HG03039 (cell line): Measurements from ENCODE around the gene DCUN1D4.
"Not testable (repeated sequence)": the region's sequence is repeated elsewhere in the genome, so short reads cannot be mapped to it uniquely, and the experiment has no call there.

ENCODE experiments used
- ATAC-seq: cut with Tn5 transposase; IDR thresholded peaks from one replicate; pipeline ENCODE4 v1.9.1; 2021; ENCODE audit warnings: mild to moderate bottlenecking, moderate library complexity; ENCODE audit not compliant: unreplicated experiment

DCUN1D4 gene

GRCh38 chr4:51893402-51893801 is 50.4 kb downstream of the DCUN1D4 start:
- ATAC-seq = not testable (repeated sequence)

GRCh38 chr4:51894059-51894645 is 51.2 kb downstream of the DCUN1D4 start:
- ATAC-seq = no peak

- ATAC-seq = no peak
Observed at GRCh38 chr4:51895158-51895557, 52.2 kb downstream of the DCUN1D4 start.

GRCh38 chr4:51895816-51896408 is 53.0 kb downstream of the DCUN1D4 start:
- peak; percentile 99 for ATAC-seq

GRCh38 chr4:51901363-51901762 is 58.4 kb downstream of the DCUN1D4 start:
- no peak for ATAC-seq

- peak; percentile 96 for ATAC-seq
Observed at GRCh38 chr4:51906167-51906958, 63.4 kb downstream of the DCUN1D4 start.

- ATAC-seq = no peak
Observed at GRCh38 chr4:51907006-51907669, 64.2 kb downstream of the DCUN1D4 start.

GRCh38 chr4:51909236-51909703 is 66.3 kb downstream of the DCUN1D4 start:
- no peak for ATAC-seq

- ATAC-seq = no peak
Observed at GRCh38 chr4:51918251-51918650, 75.3 kb downstream of the DCUN1D4 start.

- no peak for ATAC-seq
Observed at GRCh38 chr4:51923343-51923742, 80.4 kb downstream of the DCUN1D4 start.

GRCh38 chr4:51925307-51925706 is 82.4 kb downstream of the DCUN1D4 start:
- no peak for ATAC-seq

GRCh38 chr4:51930557-51930956 is 87.6 kb downstream of the DCUN1D4 start:
- ATAC-seq = no peak

- no peak for ATAC-seq
Observed at GRCh38 chr4:51931461-51931860, 88.5 kb downstream of the DCUN1D4 start.

- no peak for ATAC-seq
Observed at GRCh38 chr4:51932261-51932660, 89.3 kb downstream of the DCUN1D4 start.

GRCh38 chr4:51932684-51933083 is 89.7 kb downstream of the DCUN1D4 start:
- ATAC-seq = no peak

GRCh38 chr4:51940460-51940859 is 97.5 kb downstream of the DCUN1D4 start:
- not testable (repeated sequence) for ATAC-seq

GRCh38 chr4:51942108-51942832 is 99.3 kb downstream of the DCUN1D4 start:
- no peak for ATAC-seq

- no peak for ATAC-seq
Observed at GRCh38 chr4:51942833-51943215, 99.9 kb downstream of the DCUN1D4 start.

GRCh38 chr4:51943221-51943620 is 100.3 kb downstream of the DCUN1D4 start:
- no peak for ATAC-seq

GRCh38 chr4:51958199-51958968 is 115.4 kb downstream of the DCUN1D4 start:
- ATAC-seq = no peak
